Measurements from ENCODE around the gene RABGAP1.
A peak's percentile ranks its signal among the peaks of the same experiment; 100 is the strongest.

The RABGAP1 gene

GRCh38 chr9:123049589-123050222 is 108.9 kb downstream of the RABGAP1 start:
- peak; percentile 44 for DNase-seq

- no peak for DNase-seq
Measured at GRCh38 chr9:123053046-123053445, 112.2 kb downstream of the RABGAP1 start.

GRCh38 chr9:123053711-123054110 is 112.9 kb downstream of the RABGAP1 start:
- DNase-seq = no peak

DNA sequence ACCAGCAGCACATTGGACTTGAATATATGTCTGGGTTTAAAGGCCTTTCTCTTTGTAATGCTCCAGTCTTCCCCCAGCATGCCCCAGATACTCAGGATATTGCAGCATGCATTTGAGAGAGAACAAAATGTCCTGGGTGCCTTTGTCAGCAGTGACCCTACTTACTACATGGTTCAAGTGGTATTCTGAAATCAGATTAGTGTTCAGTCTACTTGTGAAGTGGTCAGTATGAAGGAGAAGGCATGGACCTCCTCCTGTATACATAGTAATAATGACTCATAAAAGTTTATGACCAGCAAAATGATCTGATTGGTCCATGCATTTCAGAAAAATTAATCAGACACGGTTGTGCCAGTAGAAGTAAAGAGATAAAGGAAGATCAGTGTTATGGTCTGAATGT is 118.0 kb downstream of the RABGAP1 start:
- DNase-seq = peak; percentile 52

GRCh38 chr9:123059472-123060220 is 118.8 kb downstream of the RABGAP1 start:
- DNase-seq = no peak

- no peak for DNase-seq
Measured at GRCh38 chr9:123061216-123061615, 120.4 kb downstream of the RABGAP1 start.

- peak; percentile 23 for DNase-seq
Measured at GRCh38 chr9:123062351-123063176, 121.7 kb downstream of the RABGAP1 start.

GRCh38 chr9:123063177-123063598 is 122.4 kb downstream of the RABGAP1 start:
- peak; percentile 76 for DNase-seq

DNA sequence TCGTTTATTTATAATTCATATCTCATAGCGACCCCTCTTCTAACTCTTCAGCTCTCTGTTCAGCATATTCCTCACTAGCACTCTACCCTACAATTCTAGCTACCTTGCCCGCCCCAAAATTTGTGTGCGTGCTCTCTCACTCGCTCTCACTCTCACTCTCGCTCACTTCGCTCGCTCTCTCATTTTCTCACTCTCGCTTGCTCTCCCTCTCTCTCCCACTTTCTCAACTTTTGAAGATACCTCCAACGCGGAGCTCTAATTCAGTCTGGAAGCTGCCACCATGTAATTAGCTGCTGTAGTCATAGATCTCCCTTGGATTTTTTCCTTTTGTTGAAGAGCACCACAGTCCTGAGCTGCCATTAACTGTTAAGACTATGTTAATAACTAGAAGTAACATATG is 123.1 kb downstream of the RABGAP1 start:
- DNase-seq = no peak

DNA sequence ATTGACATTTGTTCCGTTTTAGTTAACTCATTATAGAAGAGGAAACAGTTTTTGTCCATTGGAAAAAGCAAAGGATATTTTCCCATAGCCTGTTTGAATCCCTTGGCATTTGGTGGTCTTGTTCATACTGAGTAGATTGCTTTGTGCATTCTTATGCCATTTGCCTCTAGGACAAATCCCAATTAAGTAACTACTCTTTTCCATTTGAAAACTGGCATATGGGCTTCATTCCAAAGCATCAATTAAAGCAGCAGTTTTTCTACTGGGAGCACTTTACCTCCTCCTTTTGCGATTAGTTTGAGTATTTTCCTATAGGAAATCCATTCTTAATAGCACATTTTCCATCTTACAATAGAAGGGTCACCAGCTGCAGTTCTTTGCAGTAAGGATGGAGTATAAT is 123.9 kb downstream of the RABGAP1 start:
- DNase-seq = no peak

DNA sequence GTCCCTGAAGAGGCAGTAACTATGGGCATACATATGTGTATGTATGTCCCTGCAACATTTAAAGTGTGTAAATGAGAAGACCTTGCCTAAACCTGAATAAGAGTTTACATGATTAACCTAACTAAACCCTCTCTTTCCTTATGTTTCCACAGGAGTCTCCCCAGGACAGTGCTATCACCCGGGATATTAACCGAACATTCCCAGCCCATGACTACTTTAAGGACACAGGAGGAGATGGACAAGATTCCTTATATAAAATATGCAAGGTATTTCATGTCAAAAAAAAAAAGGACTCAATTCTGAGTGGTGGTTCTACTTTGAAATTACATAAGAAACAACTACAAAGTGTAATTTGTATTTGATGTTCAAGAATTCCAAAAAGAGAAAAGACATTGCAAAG is 124.4 kb downstream of the RABGAP1 start:
- DNase-seq = peak; percentile 58

GRCh38 chr9:123067136-123067535 is 126.3 kb downstream of the RABGAP1 start:
- no peak for DNase-seq

DNA sequence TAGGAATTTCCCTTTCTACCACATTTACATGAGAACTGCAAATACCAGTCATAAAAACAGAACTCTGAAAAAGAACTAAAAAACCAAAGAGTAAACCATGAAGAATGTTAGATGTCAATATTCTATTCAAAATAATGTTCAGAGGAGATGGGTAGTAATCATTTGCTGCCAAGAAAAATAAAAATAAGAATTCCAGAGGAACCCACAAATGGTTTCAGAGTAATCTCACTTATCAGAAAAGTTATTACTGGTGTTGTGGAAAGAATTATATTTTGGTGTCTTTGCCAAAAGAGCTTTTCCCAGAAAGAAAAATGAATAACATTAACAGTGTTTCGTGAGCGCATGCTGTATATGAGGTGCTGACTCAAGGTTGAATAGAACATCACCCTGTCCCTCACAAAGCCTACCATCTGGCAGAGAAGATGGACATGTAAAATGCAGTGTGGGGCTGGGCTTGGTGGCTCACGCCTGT is 128.2 kb downstream of the RABGAP1 start:
- DNase-seq = peak; percentile 89

GRCh38 chr9:123070198-123070597 is 129.4 kb downstream of the RABGAP1 start:
- no peak for DNase-seq

DNA sequence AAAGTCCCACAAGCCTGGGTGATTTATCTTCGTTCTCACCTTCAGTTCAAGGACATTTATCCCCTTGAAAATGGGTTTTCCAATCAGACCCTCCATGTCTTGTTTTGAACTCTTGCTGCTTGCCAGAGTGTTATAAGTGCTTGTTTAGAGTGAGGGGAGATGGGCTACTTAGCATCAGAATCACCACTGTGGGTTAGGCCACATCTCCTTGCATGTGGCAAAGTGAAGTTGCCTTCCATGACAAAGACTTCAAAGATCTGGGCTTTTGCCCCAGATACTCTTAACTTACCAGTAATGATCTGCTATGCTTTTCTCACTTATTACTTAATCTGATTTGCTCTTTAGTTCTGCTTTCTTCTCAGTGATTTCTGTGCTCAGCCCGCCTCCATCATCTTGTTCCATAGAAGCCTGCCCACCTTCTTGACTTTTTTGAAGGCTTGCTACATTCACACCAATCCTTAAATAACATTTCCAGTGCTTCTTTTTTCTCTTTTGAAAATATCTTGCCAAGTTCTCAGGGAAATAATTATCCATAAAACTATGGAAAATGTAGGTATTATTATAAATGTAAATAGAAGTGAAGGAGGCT is 131.7 kb downstream of the RABGAP1 start:
- no peak for DNase-seq

DNA sequence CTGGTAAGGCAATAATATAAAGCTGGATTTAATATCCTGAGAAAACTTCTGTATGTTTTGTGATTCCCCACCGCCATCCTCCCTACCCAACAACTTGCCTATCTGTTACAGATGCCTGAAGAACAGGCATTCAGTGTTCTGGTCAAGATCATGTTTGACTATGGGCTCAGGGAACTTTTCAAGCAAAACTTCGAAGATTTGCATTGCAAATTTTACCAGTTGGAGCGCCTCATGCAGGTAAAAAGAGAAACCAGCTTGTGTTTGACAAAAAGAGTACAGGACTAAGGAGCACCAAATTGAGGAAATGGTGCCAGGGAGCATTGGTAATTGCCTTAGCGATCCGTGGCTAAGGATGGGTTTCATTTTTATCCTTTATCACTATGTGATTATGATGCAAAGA is 132.6 kb downstream of the RABGAP1 start:
- no peak for DNase-seq

GRCh38 chr9:123073991-123074422 is 133.2 kb downstream of the RABGAP1 start:
- DNase-seq = peak; percentile 78

DNA sequence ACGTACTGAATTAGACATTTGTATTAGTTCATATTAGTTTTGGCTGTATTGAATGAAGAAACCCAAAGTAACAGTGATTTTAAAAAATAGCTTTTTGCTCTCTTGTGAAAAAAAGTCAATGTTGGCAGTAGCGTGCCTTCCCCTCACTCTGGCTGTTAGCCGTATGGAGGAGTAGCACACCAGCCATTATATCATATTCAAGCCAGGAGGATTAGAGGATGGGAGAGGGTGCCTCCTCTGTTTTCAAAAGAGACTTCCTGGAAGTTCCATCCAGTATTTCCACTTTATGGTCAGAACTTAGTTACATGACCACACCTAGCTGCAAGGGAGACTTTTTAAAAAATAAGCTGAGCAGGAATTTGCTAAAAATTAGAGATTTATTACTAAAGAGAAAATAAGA is 133.8 kb downstream of the RABGAP1 start:
- DNase-seq = no peak

GRCh38 chr9:123080444-123080843 is 139.6 kb downstream of the RABGAP1 start:
- no peak for DNase-seq

DNA sequence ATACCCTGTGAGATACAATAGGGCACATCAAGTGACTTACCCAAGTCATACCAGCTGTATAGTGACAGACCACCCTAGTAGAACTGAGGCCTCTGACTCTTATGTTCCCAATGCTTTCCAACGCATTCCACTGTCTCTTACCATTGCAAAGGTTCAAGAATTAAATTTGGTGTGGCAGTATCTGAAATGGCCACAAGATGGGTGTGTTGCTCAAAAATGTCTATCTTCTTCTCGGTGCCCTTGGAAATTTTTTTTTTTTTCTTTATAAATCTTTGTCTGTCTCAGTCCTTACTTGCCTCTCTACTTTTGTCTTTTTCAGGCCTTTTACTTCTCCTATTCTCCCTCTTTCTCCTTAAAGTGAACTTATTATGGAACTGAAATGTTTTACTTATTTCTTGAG is 141.0 kb downstream of the RABGAP1 start:
- peak; percentile 51 for DNase-seq

- no peak for DNase-seq
Measured at GRCh38 chr9:123083680-123084079, 142.9 kb downstream of the RABGAP1 start.

DNA sequence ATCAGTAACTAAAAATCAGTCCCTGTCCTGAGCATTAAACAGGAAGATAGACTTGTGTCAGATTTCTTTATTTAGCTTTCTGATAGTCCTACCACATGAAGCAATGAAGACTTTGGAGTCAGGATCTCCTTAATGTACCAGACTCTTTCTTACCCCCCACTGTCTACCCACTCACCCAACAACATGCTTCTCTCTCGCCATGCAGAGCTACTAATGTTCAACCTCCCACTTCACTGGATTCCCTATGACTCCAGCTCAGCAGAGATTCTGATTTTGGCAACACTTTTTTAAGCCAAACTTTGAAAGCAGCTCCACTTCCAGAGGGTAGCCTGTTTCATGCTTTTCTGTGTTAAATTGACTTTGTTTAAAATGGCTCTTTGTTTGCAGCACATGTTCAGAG is 143.4 kb downstream of the RABGAP1 start:
- DNase-seq = no peak

GRCh38 chr9:123085916-123086315 is 145.1 kb downstream of the RABGAP1 start:
- no peak for DNase-seq
